ENCODE results near the gene TNFRSF19.

GRCh38 chr13:23701636-23702035 is 131.4 kb downstream of the TNFRSF19 start:
- TF ChIP-seq POLR2A (IDR thresholded peaks at IDR 0.05), result no peak
- no peak for TF ChIP-seq CTCF (IDR thresholded peaks at IDR 0.05)

Data from heart left ventricle (tissue), 13 donors.